Measurements from ENCODE around the gene PRC1.

The PRC1 gene

DNA sequence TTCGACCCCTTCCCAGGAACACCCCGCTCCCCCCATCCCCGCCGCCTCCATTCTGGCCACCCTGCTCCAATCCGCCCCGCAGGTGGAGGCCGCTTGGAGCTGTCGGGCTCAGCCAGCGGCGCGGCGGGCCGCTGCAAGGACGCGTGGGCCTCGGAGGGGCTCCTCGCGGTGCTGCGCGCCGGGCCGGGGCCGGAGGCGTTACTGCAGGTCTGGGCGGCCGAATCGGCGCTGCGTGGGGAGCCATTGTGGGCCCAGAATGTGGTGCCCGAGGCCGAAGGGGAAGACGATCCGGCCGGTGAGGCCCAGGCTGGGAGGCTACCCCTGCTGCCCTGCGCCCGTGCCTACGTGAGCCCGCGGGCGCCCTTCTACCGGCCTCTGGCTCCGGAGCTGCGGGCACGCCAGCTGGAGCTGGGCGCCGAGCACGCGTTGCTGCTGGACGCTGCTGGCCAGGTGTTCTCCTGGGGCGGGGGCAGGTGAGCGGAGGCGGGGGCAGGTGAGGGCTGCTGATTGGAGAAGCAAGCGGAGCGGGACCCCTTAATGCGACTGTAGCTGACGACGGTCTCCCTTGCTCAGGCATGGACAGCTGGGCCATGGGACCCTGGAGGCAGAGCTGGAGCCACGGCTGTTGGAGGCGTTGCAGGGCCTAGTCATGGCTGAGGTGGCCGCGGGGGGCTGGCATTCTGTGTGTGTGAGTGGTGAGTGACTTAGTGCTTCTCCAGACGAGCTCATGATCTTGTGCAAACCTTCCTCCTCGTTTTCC is 37.1 kb downstream of the PRC1 start:
- no peak overlapping the region for H3K27ac ChIP-seq
- DNase-seq (ENCODE audit: low read depth, low spot score), result no peak

DNA sequence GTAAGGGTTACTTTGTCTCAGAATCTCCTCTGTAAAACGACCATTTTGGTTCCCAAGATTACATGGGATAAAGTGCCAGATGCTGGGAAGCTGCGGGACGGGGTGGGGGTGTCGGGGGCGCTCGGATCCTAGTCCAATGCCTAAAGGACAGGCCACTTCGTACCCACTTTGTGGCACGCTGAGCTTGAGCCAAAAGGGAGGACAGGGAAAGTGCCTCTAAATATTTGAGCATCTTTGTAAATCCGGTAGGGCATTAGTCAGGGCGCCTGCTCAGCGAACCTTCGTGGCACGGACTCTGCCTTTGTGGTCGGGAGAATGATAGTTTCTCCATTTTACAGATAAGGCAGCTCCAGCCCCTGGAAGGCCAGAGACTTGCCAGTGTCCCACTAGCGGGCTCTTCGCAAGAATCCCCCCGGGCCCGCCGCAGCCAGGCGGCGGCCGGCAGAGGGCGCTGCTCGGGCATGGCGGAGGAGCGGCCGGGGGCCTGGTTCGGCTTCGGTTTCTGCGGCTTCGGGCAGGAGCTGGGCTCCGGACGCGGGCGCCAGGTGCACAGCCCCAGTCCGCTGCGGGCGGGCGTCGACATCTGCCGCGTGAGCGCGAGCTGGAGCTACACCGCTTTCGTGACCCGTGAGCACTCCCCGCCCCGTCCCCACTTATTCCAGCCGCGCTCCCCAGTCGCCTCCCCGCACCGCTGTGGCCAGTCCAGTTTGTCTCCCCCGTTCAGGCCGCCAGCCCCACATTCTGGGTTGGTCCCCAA is 37.9 kb downstream of the PRC1 start:
- no peak for DNase-seq (ENCODE audit: low read depth, low spot score)
- no peak overlapping the region for H3K27ac ChIP-seq

DNA sequence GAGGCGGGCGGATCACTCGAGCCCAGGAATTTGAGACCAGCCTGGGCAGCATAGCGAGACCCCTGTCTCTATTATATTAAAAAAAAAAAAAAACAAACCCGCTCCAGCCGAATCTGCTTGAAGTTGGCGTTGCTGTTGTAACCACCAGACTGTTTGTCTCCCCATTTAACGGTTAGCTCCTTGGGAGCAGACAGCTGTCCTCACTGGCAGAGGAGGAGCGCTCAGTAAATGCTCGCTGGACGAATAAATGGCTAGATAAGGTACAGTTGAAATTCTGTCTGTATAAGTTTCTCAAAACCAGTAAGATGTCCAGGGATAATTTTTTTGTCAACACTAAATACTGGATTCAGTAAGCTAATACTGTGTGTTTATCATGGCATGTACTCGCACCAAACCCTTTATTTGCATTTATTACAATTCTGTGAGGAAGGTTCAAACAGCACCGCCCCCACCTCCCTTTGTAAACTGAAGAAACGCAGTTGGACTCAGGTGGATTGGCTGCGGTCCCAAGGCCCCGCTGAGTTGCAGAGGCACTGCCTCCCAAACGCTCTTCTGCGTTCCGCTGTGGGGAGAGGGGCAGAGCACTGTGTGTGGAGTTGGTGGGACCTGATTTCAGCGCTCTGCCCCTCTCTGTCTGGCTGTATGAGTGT is 38.6 kb downstream of the PRC1 start:
- H3K27ac ChIP-seq, result no peak overlapping the region
- DNase-seq (ENCODE audit: low read depth, low spot score), result no peak

DNA sequence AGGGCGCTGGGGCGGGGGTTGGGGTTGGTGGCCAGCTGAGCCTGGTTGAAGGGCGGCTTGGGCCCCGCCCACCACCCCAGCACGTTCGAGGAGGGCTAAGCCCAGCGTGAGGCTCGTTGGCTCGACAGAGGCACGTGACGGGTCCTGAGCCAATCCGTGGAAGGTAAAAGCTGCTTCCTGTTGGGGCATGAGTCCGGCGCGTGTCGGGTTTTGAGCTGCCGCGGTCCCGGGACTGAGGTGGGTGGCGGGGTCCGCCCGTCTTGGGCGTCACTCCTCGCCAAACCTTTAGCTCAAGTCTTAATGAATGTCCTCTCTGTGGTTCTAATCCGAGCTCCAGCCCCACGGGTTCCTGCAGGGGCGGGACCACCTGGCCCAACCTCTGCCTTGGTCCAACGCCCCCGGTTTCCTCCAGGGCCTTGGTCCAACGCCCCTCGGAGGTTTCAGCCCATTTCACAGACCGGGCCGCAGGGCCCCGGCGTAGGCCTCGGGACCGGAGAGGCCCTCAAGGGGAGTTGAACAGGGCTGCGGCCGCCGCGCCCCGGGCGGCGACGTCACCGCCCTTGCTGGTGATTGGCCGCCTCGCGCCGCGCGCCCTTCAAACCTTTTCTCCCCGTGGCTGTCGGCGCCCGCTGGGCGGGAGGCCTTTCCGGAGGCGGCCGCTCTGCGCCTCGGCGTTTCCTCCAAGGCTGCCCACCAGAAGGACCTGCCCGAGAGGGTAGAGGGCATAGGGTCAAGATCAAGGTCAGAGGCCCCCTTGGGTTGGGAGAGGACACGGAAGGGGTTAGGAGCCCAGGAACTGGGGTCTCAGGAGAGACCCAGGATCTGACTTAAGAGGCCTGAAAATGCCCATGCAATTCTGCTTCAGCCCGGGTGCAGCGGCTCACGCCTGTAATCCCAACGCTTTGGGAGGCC is 39.4 kb downstream of the PRC1 start, which contains the start of gene RCCD1:
RCCD1 (plus strand) TSS at position 173 of the 912 bp plus-strand sequence. CDS start 1,851 bp downstream, outside the sequence.
- peak within 1 kb of the TSS; percentile 87 for H3K27ac ChIP-seq
- no peak for DNase-seq (ENCODE audit: low read depth, low spot score)

DNA sequence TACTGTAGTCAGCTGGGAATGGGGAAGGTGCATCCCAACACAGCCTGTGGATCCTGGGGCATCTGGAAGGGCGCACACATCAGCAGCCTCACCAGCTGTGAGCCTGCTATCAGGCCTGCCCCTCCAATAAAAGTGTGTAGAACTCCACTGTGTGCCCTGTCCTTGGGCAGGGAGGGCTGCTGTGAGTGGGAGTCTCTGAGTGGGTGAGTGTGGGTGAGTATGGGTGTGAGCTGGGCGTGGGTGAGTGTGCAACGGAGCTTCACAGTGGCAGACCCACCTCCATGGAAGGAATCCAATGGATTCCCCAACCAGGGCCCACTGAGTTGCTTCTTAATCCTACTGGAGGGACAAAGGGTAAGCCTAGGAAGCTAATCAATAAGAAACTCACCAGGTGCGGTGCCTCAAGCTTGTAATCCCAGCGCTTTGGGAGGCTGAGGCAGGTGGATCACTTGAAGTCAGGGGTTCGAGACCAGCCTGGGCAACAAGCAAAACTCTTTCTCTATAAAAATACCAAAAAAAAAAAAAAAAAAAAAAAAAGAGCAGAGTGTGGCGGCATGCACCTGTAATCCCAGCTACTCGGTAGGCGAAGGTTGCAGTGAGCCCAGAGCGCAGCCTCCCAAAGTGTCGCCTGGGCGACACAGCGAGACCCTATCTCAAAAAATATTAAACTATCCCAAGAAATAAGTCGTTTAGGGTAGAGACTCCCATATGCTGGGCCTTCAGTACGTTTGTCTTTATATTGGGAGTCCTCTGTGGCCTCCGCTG is 40.2 kb downstream of the PRC1 start:
- DNase-seq (ENCODE audit: low read depth, low spot score), result no peak
- H3K27ac ChIP-seq, result peak overlapping the region; percentile 87

DNA sequence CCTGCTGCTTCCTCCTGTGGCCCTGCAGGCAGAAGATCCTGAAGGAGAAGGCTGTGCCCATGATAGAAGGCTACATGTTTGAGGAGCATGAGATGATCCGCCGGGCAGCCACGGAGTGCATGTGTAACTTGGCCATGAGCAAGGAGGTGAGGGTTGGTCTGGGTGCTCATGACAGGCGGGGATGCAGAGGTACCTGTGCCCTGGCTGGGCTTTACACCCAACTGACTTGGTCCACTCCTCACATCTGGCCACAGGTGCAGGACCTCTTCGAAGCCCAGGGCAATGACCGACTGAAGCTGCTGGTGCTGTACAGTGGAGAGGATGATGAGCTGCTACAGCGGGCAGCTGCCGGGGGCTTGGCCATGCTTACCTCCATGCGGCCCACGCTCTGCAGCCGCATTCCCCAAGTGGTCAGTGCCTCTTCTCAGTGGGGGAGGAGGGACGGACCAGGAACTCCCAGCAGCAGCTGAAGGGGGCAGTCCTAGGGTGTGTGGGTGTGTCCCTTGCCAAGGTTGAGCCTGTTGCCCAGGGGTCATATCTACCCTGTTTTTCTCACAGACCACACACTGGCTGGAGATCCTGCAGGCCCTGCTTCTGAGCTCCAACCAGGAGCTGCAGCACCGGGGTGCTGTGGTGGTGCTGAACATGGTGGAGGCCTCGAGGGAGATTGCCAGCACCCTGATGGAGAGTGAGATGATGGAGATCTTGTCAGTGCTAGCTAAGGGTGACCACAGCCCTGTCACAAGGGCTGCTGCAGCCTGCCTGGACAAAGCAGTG is 41.2 kb downstream of the PRC1 start:
- no peak for DNase-seq (ENCODE audit: low read depth, low spot score)
- H3K27ac ChIP-seq, result no peak overlapping the region

DNA sequence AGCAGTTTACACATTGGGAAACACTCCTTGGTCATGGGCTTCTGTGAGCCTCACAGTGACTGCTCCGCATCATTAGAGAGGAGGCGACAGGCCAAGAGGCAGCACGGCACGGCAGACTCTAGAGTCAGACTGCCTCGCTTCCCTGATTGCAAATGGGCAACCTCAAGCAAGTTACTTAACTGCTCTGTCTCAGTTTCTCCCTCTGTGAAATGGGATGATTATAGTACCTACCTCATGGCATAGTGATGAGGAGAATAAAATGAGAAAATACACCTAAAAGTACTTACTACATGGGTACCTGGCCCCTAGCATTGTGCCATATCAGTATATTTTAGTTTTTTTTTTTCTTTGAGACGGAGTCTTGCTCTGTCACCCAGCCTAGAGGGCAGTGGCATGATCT is 43.7 kb downstream of the PRC1 start:
- no peak for DNase-seq (ENCODE audit: low read depth, low spot score)
- H3K27ac ChIP-seq, result no peak overlapping the region

DNA sequence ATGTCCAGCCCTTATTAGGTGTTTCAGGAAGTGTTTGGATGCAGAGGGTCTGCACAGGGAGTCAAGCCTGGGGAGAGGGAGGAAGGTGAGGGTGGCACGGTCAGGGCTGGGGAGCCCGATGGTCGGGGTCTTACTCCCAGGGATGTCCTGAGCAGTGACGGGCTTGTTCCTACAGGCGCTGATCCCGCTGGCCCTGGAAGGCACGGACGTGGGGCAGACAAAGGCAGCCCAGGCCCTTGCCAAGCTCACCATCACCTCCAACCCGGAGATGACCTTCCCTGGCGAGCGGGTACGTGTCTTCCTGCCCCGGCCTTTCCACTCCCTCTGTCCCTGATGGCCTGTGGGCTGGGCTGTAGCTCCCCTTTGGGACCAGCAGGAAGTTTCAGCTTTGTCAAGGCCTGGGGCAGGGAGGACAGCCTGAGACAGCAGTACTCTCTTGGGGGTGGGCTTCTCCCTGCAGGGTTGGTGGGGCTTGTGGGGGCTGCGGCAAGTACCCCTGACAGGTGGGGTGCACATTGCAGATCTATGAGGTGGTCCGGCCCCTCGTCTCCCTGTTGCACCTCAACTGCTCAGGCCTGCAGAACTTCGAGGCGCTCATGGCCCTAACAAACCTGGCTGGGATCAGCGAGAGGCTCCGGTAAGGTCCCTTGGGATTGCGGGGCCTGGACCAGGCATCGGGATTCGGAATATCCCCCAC is 44.2 kb downstream of the PRC1 start:
- H3K27ac ChIP-seq, result peak overlapping the region; percentile 69
- DNase-seq (ENCODE audit: low read depth, low spot score), result no peak

DNA sequence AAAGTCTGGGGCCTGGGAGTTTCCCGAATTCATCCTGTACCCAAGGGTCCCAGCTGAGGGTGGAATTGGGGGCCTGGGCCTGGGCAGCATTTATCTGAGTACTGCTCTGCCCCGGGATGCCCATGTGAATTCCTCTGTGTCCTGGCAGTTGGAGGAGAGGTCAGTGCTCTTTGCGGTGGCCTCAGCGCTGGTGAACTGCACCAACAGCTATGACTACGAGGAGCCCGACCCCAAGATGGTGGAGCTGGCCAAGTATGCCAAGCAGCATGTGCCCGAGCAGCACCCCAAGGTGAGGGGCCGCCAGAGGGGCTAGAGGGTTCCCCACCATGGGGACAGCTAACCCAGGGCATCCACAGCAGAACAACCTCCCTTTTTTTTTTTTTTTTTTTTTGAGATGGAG is 45.8 kb downstream of the PRC1 start:
- H3K27ac ChIP-seq, result peak overlapping the region; percentile 69
- no peak for DNase-seq (ENCODE audit: low read depth, low spot score)

DNA sequence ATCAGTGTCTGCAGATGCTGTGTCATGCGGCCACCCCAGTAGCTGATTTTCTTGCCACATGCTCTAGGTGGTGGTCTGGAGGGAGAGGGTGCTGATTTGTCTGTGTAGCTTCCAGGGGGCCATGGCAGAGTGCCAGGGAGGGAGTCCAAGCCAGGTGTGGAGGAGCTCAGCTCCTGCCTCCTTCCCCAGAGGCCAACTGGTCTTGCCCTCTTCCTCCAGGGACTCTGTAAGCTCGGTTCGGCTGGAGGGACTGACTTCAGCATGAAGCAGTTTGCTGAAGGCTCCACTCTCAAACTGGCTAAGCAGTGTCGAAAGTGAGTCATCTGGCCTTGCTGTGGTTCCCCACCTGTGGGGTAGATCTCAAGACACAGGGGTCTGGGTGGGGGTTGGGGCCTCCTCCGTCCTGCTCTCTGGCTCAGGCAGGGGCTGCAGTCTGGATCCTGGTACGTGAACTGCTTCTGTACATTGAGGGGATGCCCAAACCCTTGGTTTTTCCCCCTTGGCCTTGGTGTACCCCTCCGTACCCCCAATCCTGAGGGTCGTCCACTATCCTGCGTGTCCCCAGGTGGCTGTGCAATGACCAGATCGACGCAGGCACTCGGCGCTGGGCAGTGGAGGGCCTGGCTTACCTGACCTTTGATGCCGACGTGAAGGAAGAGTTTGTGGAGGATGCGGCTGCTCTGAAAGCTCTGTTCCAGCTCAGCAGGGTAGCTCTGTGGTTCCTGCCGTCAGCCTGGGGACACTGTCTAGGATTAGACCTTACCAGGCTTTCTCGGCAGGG is 46.6 kb downstream of the PRC1 start:
- DNase-seq (ENCODE audit: low read depth, low spot score), result no peak

DNA sequence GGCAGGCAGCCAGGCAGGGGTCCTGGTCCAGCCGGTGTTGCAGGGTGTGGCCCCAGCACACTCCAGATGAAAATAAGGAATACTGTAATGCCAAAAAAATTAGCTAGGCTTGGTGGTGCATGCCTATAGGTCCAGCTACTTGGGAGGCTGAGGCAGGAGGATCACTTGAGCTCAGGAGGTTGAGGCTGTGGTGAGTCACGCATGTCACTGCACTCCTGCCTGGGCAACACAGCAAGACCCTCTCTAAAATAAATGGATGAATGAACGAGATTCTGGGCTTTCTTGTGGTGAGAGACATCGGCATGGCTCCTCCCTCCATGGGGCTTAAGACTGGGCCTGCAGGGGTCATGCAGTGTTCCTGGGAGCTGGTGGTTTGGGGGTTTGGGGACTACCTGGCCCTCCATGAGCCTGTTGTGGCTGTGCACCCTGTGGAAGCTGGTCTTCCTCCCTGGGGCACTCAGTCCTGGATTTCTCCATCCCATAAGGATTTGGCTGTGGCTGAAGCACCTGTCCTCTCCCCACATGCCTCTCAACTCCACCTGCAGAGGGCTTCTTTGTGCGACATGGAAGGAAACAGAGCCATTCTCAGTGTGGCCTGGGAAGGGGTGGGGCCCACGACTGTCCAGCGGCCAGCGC is 47.3 kb downstream of the PRC1 start:
- no peak for DNase-seq (ENCODE audit: low read depth, low spot score)
- no peak overlapping the region for H3K27ac ChIP-seq

More for the DNA sequence above, 46.6 kb downstream of the PRC1 start:
- H3K27ac ChIP-seq, result no peak overlapping the region

DNA sequence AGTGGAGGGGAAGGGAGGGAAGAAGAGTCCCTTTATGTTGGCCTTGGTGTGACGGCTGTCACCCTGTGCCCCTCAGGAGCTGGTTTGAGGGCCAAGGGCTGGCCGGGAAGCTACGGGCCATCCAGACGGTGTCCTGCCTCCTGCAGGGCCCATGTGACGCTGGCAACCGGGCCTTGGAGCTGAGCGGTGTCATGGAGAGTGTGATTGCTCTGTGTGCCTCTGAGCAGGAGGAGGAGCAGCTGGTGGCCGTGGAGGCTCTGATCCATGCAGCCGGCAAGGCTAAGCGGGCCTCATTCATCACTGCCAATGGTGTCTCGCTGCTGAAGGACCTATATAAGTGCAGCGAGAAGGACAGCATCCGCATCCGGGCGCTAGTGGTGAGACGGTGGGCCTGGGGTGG is 47.8 kb downstream of the PRC1 start:
- DNase-seq (ENCODE audit: low read depth, low spot score), result no peak

DNA sequence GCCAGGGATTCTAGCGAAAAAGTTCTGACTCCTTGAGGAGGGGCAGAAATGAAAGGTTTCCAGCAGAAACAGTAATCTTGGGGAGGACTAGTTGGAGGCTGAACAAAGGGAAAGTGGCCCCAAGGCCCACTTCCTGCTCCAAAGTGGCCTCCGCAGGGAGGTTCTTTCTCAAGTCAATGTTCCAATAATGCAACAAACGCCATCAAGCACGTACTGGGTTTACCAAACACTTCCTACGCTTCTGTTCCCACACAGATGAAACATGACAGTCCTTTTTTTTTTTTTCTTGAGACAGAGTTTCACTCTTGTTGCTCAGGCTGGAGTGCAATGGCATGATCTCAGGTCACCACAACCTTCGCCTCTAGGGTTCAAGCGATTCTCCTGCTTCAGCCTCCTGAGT is 49.2 kb downstream of the PRC1 start:
- no peak for DNase-seq (ENCODE audit: low read depth, low spot score)
- H3K27ac ChIP-seq, result no peak overlapping the region

More for the DNA sequence above, 47.8 kb downstream of the PRC1 start:
- H3K27ac ChIP-seq, result no peak overlapping the region

DNA sequence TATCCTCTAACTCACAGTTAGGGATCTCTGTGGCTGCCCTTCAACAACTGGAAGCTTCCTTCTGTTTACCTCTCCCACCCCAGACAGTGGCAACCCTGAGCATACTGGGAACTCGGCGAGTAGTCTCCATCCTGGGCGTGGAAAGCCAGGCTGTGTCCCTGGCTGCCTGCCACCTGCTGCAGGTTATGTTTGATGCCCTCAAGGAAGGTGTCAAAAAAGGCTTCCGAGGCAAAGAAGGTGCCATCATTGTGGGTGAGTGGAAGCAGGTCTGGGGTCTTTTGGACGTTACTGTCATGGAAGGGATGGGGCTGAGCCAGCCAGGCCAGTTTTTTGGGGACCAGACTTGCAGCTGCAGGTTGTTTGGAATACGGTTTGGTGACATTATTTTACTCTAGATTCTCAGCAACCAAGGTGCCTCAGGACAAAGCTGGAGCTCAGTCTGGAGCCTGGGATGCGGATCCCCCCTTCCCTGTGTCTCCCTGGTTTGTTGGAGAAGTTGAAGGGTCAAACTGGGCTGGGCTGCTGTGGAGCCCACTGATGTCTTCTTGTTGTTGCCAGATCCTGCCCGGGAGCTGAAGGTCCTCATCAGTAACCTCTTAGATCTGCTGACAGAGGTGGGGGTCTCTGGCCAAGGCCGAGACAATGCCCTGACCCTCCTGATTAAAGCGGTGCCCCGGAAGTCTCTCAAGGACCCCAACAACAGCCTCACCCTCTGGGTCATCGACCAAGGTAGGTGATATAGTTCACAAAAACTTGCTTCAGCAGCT is 51.8 kb downstream of the PRC1 start:
- no peak for DNase-seq (ENCODE audit: low read depth, low spot score)
- no peak overlapping the region for H3K27ac ChIP-seq

DNA sequence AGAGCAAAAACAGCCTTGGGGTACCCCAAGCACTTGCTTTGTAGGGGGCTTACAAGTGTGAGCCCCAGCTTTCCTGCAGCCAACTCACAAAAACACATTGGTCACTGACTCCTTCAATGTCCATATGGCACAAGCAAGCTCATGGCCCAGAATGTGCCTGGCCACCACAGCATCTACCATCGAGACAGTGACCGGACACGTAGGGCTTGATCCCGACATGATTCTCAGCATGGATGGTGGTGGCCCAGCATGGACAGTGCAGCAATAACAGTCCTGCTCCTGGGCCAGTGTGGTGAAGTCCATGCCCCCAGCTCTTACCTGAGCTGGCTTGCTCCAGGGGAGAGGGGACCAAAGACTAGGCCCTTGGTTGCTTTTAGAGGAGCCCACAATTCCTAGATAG is 53.3 kb downstream of the PRC1 start:
- no peak for DNase-seq (ENCODE audit: low read depth, low spot score)
- no peak overlapping the region for H3K27ac ChIP-seq

DNA sequence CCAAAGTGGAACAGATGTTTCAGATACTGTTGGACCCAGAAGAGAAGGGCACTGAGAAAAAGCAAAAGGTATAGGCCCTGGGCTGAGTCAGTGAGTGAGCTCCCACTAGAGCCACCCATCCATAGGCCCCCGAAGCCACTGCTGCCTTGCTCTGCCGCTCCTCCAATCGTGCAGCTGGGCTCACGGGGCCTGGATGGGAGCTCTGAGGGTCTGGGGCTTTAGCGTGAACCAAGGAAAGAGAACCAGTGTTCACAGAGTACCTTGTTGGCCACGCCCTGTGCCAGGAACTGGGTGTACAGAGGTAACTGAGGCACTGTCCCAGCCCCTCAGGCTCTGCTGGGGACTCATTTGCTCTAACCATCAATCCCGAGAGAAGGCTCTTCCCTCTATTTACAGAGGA is 54.6 kb downstream of the PRC1 start:
- no peak overlapping the region for H3K27ac ChIP-seq
- DNase-seq (ENCODE audit: low read depth, low spot score), result no peak

Data from epithelial cell of prostate (primary cell).